ENCODE data around the gene TMEM232. TPM values are rescaled to one million over a fixed set of nuclear protein-coding genes. Genes with fewer than 3 reads are reported as not detected.

Gene TMEM232
- under 1 TPM; 0.25 to 0.93 TPM for total RNA-seq

GRCh38 chr5:110726249-110727024 is at the start of gene TMEM232:
TSS of gene TMEM232 (minus strand) at chr5:110726671. CDS start at chr5:110667352, 59,319 bp downstream.
- H3K27ac Mint-ChIP-seq = peak within 1 kb of the TSS in 1 of 2 donors; percentile 48
- H3K36me3 Mint-ChIP-seq = no peaks in the 10 kb centered on the region
- no peaks in the 10 kb centered on the region for H3K9me3 Mint-ChIP-seq
- ATAC-seq (peak; percentile 100), DNase-seq (ENCODE audit: low spot score in 2 of 2) (peak; percentile 57 to 71)

GRCh38 chr5:110770286-110770685 is 43.8 kb upstream of the TMEM232 start:
- H3K9me3 Mint-ChIP-seq = peaks cover 5 to 7% of the 10 kb centered on the region in 2 donors
- no peak for DNase-seq (ENCODE audit: low spot score in 2 of 2)
- no peak for ATAC-seq
- H3K36me3 Mint-ChIP-seq = peaks cover 0 to 1% of the 10 kb centered on the region in 2 donors
- no peak overlapping the region for H3K27ac Mint-ChIP-seq

GRCh38 chr5:110769000-110769681 is 42.7 kb upstream of the TMEM232 start:
- no peak overlapping the region for H3K27ac Mint-ChIP-seq
- H3K36me3 Mint-ChIP-seq = no peaks in the 10 kb centered on the region
- H3K9me3 Mint-ChIP-seq = peaks cover under 1 to 2% of the 10 kb centered on the region in 2 donors
- ATAC-seq = no peak
- no peak for DNase-seq (ENCODE audit: low spot score in 2 of 2)

- H3K36me3 Mint-ChIP-seq = no peaks in the 10 kb centered on the region
- no peak for DNase-seq (ENCODE audit: low spot score in 2 of 2)
- no peak overlapping the region for H3K27ac Mint-ChIP-seq
- no peak for ATAC-seq
- H3K9me3 Mint-ChIP-seq = no peaks in the 10 kb centered on the region
These were observed 41.8 kb upstream of the TMEM232 start for GRCh38 chr5:110768138-110768860.

GRCh38 chr5:110760158-110760557 is 33.7 kb upstream of the TMEM232 start:
- ATAC-seq = no peak
- peaks cover 0 to 6% of the 10 kb centered on the region in 2 donors for H3K36me3 Mint-ChIP-seq
- no peak overlapping the region for H3K27ac Mint-ChIP-seq
- no peaks in the 10 kb centered on the region for H3K9me3 Mint-ChIP-seq
- DNase-seq (ENCODE audit: low spot score in 2 of 2) = no peak

- peak in 1 of 2 donors; percentile 22 for DNase-seq (ENCODE audit: low spot score in 2 of 2)
- Mint-ChIP-seq H3K27ac (no peak overlapping the region), H3K9me3 (no peaks in the 10 kb centered on the region), H3K36me3 (peaks cover 9 to 24% of the 10 kb centered on the region in 2 donors)
- no peak for ATAC-seq
These were observed 30.8 kb upstream of the TMEM232 start for GRCh38 chr5:110757118-110757729.

GRCh38 chr5:110754181-110754580 is 27.7 kb upstream of the TMEM232 start:
- no peaks in the 10 kb centered on the region for H3K9me3 Mint-ChIP-seq
- DNase-seq (ENCODE audit: low spot score in 2 of 2) (no peak), ATAC-seq (no peak)
- peaks cover 9 to 31% of the 10 kb centered on the region in 2 donors for H3K36me3 Mint-ChIP-seq
- H3K27ac Mint-ChIP-seq = peak overlapping the region; percentile 32 to 75

- no peak for DNase-seq (ENCODE audit: low spot score in 2 of 2)
- Mint-ChIP-seq H3K9me3 (no peaks in the 10 kb centered on the region), H3K27ac (peak overlapping the region in 1 of 2 donors; percentile 97), H3K36me3 (peaks cover 15 to 37% of the 10 kb centered on the region in 2 donors)
- ATAC-seq = no peak
These were observed 27.1 kb upstream of the TMEM232 start for GRCh38 chr5:110753600-110753999.

- no peaks in the 10 kb centered on the region for H3K9me3 Mint-ChIP-seq
- H3K27ac Mint-ChIP-seq = peak overlapping the region; percentile 88 to 97
- H3K36me3 Mint-ChIP-seq = peaks cover 17 to 36% of the 10 kb centered on the region in 2 donors
- ATAC-seq (peak; percentile 61 to 70), DNase-seq (ENCODE audit: low spot score in 2 of 2) (peak in 1 of 2 donors; percentile 22)
These were observed 26.5 kb upstream of the TMEM232 start for GRCh38 chr5:110752953-110753352.

- DNase-seq (ENCODE audit: low spot score in 2 of 2) = peak in 1 of 2 donors; percentile 36
- peak; percentile 92 to 95 for ATAC-seq
- Mint-ChIP-seq H3K27ac (peak overlapping the region; percentile 88 to 97), H3K36me3 (peaks cover 17 to 34% of the 10 kb centered on the region in 2 donors), H3K9me3 (no peaks in the 10 kb centered on the region)
These were observed 25.7 kb upstream of the TMEM232 start for GRCh38 chr5:110751902-110752762.

GRCh38 chr5:110738812-110739651 is 12.6 kb upstream of the TMEM232 start, which contains the start of gene SLC25A46:
TSS of gene SLC25A46 (plus strand) at chr5:110739007. CDS start at chr5:110739120, 113 bp downstream.
- Mint-ChIP-seq H3K36me3 (peaks cover 8 to 24% of the 10 kb centered on the region in 2 donors), H3K9me3 (no peaks in the 10 kb centered on the region), H3K27ac (peak within 1 kb of the TSS; percentile 96)
- peak; percentile 95 to 97 for ATAC-seq
- peak; percentile 82 to 86 for DNase-seq (ENCODE audit: low spot score in 2 of 2)

GRCh38 chr5:110738503-110738811 is 12.0 kb upstream of the TMEM232 start:
- H3K36me3 Mint-ChIP-seq = peaks cover 8 to 21% of the 10 kb centered on the region in 2 donors
- no peaks in the 10 kb centered on the region for H3K9me3 Mint-ChIP-seq
- ATAC-seq (peak; percentile 59 to 72), DNase-seq (ENCODE audit: low spot score in 2 of 2) (no peak)
- peak overlapping the region; percentile 96 for H3K27ac Mint-ChIP-seq

GRCh38 chr5:110736753-110737152 is 10.3 kb upstream of the TMEM232 start:
- ATAC-seq (no peak), DNase-seq (ENCODE audit: low spot score in 2 of 2) (no peak)
- peaks cover 18 to 21% of the 10 kb centered on the region in 2 donors for H3K36me3 Mint-ChIP-seq
- no peak overlapping the region for H3K27ac Mint-ChIP-seq
- H3K9me3 Mint-ChIP-seq = no peaks in the 10 kb centered on the region

GRCh38 chr5:110735556-110735955 is 9.1 kb upstream of the TMEM232 start:
- H3K9me3 Mint-ChIP-seq = no peaks in the 10 kb centered on the region
- H3K36me3 Mint-ChIP-seq = peaks cover 18 to 21% of the 10 kb centered on the region in 2 donors
- no peak for ATAC-seq
- no peak for DNase-seq (ENCODE audit: low spot score in 2 of 2)
- H3K27ac Mint-ChIP-seq = no peak overlapping the region

GRCh38 chr5:110734101-110734500 is 7.6 kb upstream of the TMEM232 start:
- H3K9me3 Mint-ChIP-seq = no peaks in the 10 kb centered on the region
- no peak overlapping the region for H3K27ac Mint-ChIP-seq
- ATAC-seq (no peak), DNase-seq (ENCODE audit: low spot score in 2 of 2) (no peak)
- peaks cover 7 to 18% of the 10 kb centered on the region in 2 donors for H3K36me3 Mint-ChIP-seq

Data from activated naive CD4-positive, alpha-beta T cell treated with anti-CD3 and anti-CD28 coated beads, Interleukin-2, amount 50 U/mL, for 72 hours (primary cell).